MM.1S (cell line): ENCODE measurements around the gene ALX3.

Source experiments
- DNase-seq: peaks from one replicate; pipeline ENCODE4 v3.0.0-alpha.2; 2015
- H2AFZ ChIP-seq: fragments of 300-600 bp; sonication (generic); 2 replicates; pipeline ENCODE4 v1.6.0; 2016; ENCODE audit warnings: antibody characterized with exemption, low read length
- H3F3A ChIP-seq: fragments of 300-600 bp; sonication (generic); 2 replicates; pipeline ENCODE4 v1.6.1; 2016; ENCODE audit warnings: mild to moderate bottlenecking, antibody characterized with exemption, low read length, moderate library complexity, mixed read lengths; ENCODE audit not compliant: insufficient read depth
- H3K27ac ChIP-seq: fragments of 300-600 bp; sonication (generic); 2 replicates; pipeline ENCODE4 v1.5.1; 2016; ENCODE audit warnings: mild to moderate bottlenecking, low read length
- H3K27me3 ChIP-seq: fragments of 300-600 bp; sonication (generic); replicated peaks from 2 replicates; pipeline ENCODE4 v1.6.0; 2016; ENCODE audit warnings: low read length; ENCODE audit not compliant: insufficient read depth
- H3K36me3 ChIP-seq: fragments of 300-600 bp; sonication (generic); replicated peaks from 2 replicates; pipeline ENCODE4 v1.6.1; 2016; ENCODE audit warnings: mild to moderate bottlenecking, low read length, mixed read lengths; ENCODE audit not compliant: insufficient read depth
- H3K4me1 ChIP-seq: fragments of 300-600 bp; sonication (generic); 2 replicates; pipeline ENCODE4 v1.6.1; 2016; ENCODE audit warnings: low read length, mixed read lengths
- H3K4me2 ChIP-seq: fragments of 300-600 bp; sonication (generic); 2 replicates; pipeline ENCODE4 v1.6.0; 2016; ENCODE audit warnings: low read depth, low read length
- H3K4me3 ChIP-seq: fragments of 300-600 bp; sonication (generic); 2 replicates; pipeline ENCODE4 v1.5.1; 2016; ENCODE audit warnings: low read length, mixed read lengths
- H3K79me2 ChIP-seq: fragments of 300-600 bp; sonication (generic); 2 replicates; pipeline ENCODE4 v1.6.1; 2016; ENCODE audit warnings: mixed run types, low read length, mixed read lengths
- H3K9ac ChIP-seq: fragments of 300-600 bp; sonication (generic); 2 replicates; pipeline ENCODE4 v1.6.1; 2016; ENCODE audit warnings: low read length, mixed read lengths
- H3K9me2 ChIP-seq: fragments of 300-600 bp; sonication (generic); replicated peaks from 2 replicates; pipeline ENCODE4 v1.6.1; 2016; ENCODE audit warnings: mild to moderate bottlenecking, low read length, mixed read lengths; ENCODE audit not compliant: insufficient read depth
- H3K9me3 ChIP-seq: fragments of 300-600 bp; sonication (generic); replicated peaks from 2 replicates; pipeline ENCODE4 v1.6.1; 2016; ENCODE audit warnings: mild to moderate bottlenecking, low read length, mixed read lengths; ENCODE audit not compliant: insufficient read depth
- H4K20me1 ChIP-seq: fragments of 300-600 bp; sonication (generic); 2 replicates; pipeline ENCODE4 v1.6.1; 2016; ENCODE audit warnings: mild to moderate bottlenecking, low read length, moderate library complexity, mixed read lengths; ENCODE audit not compliant: insufficient read depth
- CTCF ChIP-seq: fragments of 300-600 bp; sonication (generic); IDR thresholded peaks from 2 replicates; pipeline ENCODE4 v1.5.1; 2016; ENCODE audit warnings: antibody characterized with exemption, low read length, mixed read lengths
- EZH2 ChIP-seq: fragments of 300-600 bp; sonication (generic); optimal IDR thresholded peaks from 2 replicates; pipeline ENCODE3; 2017; ENCODE audit warnings: low read depth, mild to moderate bottlenecking, antibody characterized with exemption, low read length, mixed read lengths
- EZH2phosphoT487 ChIP-seq: fragments of 300-600 bp; sonication (generic); IDR thresholded peaks from 2 replicates; pipeline ENCODE4 v1.6.1; 2018; ENCODE audit warnings: antibody characterized with exemption, low read length

The ALX3 gene

GRCh38 chr1:110114173-110114572 is 43.7 kb upstream of the ALX3 start:
- Histone ChIP-seq H2AFZ (no peak overlapping the region), H3K36me3 (no peaks in the 10 kb centered on the region), H4K20me1 (no peaks in the 10 kb centered on the region), H3K9me2 (no peaks in the 10 kb centered on the region), H3K79me2 (no peaks in the 10 kb centered on the region), H3K9ac (no peak overlapping the region), H3K9me3 (no peaks in the 10 kb centered on the region), H3K27ac (no peak overlapping the region), H3K4me1 (no peaks in the 10 kb centered on the region), H3K4me2 (no peak overlapping the region), H3K27me3 (no peaks in the 10 kb centered on the region), H3K4me3 (no peak overlapping the region), H3F3A (no peaks in the 10 kb centered on the region)
- DNase-seq, result no peak
- TF ChIP-seq EZH2phosphoT487 (no peak), EZH2 (no peak), CTCF (no peak)

GRCh38 chr1:110113551-110113950 is 43.1 kb upstream of the ALX3 start:
- Histone ChIP-seq H4K20me1 (no peaks in the 10 kb centered on the region), H2AFZ (no peak overlapping the region), H3K9me2 (no peaks in the 10 kb centered on the region), H3K9me3 (no peaks in the 10 kb centered on the region), H3K79me2 (no peaks in the 10 kb centered on the region), H3K9ac (no peak overlapping the region), H3K4me1 (no peaks in the 10 kb centered on the region), H3F3A (no peaks in the 10 kb centered on the region), H3K27me3 (no peaks in the 10 kb centered on the region), H3K27ac (no peak overlapping the region), H3K4me2 (no peak overlapping the region), H3K4me3 (no peak overlapping the region), H3K36me3 (no peaks in the 10 kb centered on the region)
- no peak for DNase-seq
- no peak for TF ChIP-seq EZH2
- no peak for TF ChIP-seq CTCF

GRCh38 chr1:110112656-110113055 is 42.2 kb upstream of the ALX3 start:
- Histone ChIP-seq H3K9me2 (no peaks in the 10 kb centered on the region), H3K4me2 (no peak overlapping the region), H4K20me1 (no peaks in the 10 kb centered on the region), H3K9me3 (no peaks in the 10 kb centered on the region), H3K9ac (no peak overlapping the region), H2AFZ (no peak overlapping the region), H3K79me2 (no peaks in the 10 kb centered on the region), H3K27me3 (no peaks in the 10 kb centered on the region), H3K4me3 (no peak overlapping the region), H3K4me1 (no peaks in the 10 kb centered on the region), H3K27ac (no peak overlapping the region), H3K36me3 (no peaks in the 10 kb centered on the region), H3F3A (no peaks in the 10 kb centered on the region)
- no peak for DNase-seq
- TF ChIP-seq EZH2, result no peak
- no peak for TF ChIP-seq CTCF
- no peak for TF ChIP-seq EZH2phosphoT487

GRCh38 chr1:110112143-110112542 is 41.7 kb upstream of the ALX3 start, which contains the start of gene UBL4B:
Gene UBL4B (plus strand): TSS chr1:110112443. CDS start chr1:110112535, 92 bp downstream.
- no peaks in the 10 kb centered on the region for H3K9me2 ChIP-seq
- H3K79me2 ChIP-seq, result no peaks in the 10 kb centered on the region
- no peak for DNase-seq
- no peak within 1 kb of the TSS for H3K9ac ChIP-seq
- H3K9me3 ChIP-seq, result no peaks in the 10 kb centered on the region
- no peak within 1 kb of the TSS for H3K4me2 ChIP-seq
- H3F3A ChIP-seq, result no peaks in the 10 kb centered on the region
- no peak within 1 kb of the TSS for H3K4me3 ChIP-seq
- H3K4me1 ChIP-seq, result no peaks in the 10 kb centered on the region
- no peak for TF ChIP-seq CTCF
- no peak for TF ChIP-seq EZH2phosphoT487
- TF ChIP-seq EZH2, result no peak
- H4K20me1 ChIP-seq, result no peaks in the 10 kb centered on the region
- no peak within 1 kb of the TSS for H3K27ac ChIP-seq
- H3K27me3 ChIP-seq, result no peaks in the 10 kb centered on the region
- no peaks in the 10 kb centered on the region for H3K36me3 ChIP-seq
- no peak within 1 kb of the TSS for H2AFZ ChIP-seq
